Endothelial cell of umbilical vein (primary cell): ENCODE data around the gene SERPINA1. TPM values are rescaled to one million over a fixed set of nuclear protein-coding genes. Genes with fewer than 3 reads are reported as not detected.

Source experiments
- BruUV-seq: library from RNA; stranded (reverse); fragments of 400-500 nt; replicated peaks from 2 replicates; lab custom pipeline; 2021; lab: Mats Ljungman, UMichigan
- CTCF ChIA-PET: fragments of 300-600, 350-600 bp; sonication (Branson Sonifier 250); formaldehyde crosslinking; loops from one replicate; lab custom pipeline; 2021; ENCODE audit warnings: antibody characterized with exemption, inconsistent platforms; lab: Charles Lee
- POLR2A ChIA-PET: fragments of 300-600, 350-600 bp; sonication (Branson Sonifier 250); formaldehyde crosslinking; loops from one replicate; lab custom pipeline; 2021; ENCODE audit warnings: antibody characterized with exemption, inconsistent platforms; lab: Charles Lee
- DNase-seq: peaks from one replicate; pipeline ENCODE4 v3.0.0-alpha.2; 2011; ENCODE audit warnings: low read depth, low spot score
- FAIRE-seq: peaks from 2 replicates; lab custom pipeline; 2011; peaks lifted over from hg19 to GRCh38; lab: Jason Lieb, UNC
- H2AFZ ChIP-seq: 2 replicates; pipeline ENCODE4 v1.6.0; 2012; ENCODE audit warnings: low read depth, low read length, control low read depth, inconsistent platforms
- H3K27ac ChIP-seq: 2 replicates; pipeline ENCODE4 v1.5.1; 2011; ENCODE audit warnings: low read depth, mild to moderate bottlenecking, control low read depth, low read length, moderate library complexity; ENCODE audit not compliant: insufficient read depth
- H3K27me3 ChIP-seq, 2 experiments: 2 replicates each; pipeline versions ENCODE4 v1.6.0 to v1.6.1; 2011; ENCODE audit warnings: low read length in 2 of 2, mixed read lengths in 1 of 2; ENCODE audit not compliant: control insufficient read depth in 2 of 2, insufficient read depth in 2 of 2
- H3K36me3 ChIP-seq, 2 experiments: 2 replicates in 1 of 2; 3 replicates in 1 of 2; pipeline ENCODE4 v1.5.1; 2011; ENCODE audit warnings: low read length in 2 of 2, mild to moderate bottlenecking in 1 of 2, moderate library complexity in 1 of 2; ENCODE audit not compliant: control insufficient read depth in 2 of 2, insufficient read depth in 2 of 2; ENCODE audit errors: extremely low read depth in 1 of 2
- H3K4me1 ChIP-seq: 3 replicates; pipeline ENCODE4 v1.5.1; 2011; ENCODE audit warnings: mild to moderate bottlenecking, low read length; ENCODE audit not compliant: control insufficient read depth, insufficient read depth; ENCODE audit errors: extremely low read depth
- H3K4me2 ChIP-seq: 2 replicates; pipeline ENCODE4 v1.6.1; 2011; ENCODE audit warnings: low read length, control low read depth, mixed read lengths; ENCODE audit not compliant: insufficient read depth
- H3K4me3 ChIP-seq, 3 experiments: fragments of 200-600 bp in 1 of 3; sonication (generic), shearing (Covaris generic) in 1 of 3; replicated peaks in 1 of 3; 2 replicates each; pipeline ENCODE4 v1.5.1; 2011 to 2016; ENCODE audit warnings: control low read depth in 3 of 3, low read length in 3 of 3, mild to moderate bottlenecking in 2 of 3, inconsistent platforms in 1 of 3, low read depth in 1 of 3, moderate library complexity in 1 of 3; ENCODE audit not compliant: insufficient read depth in 1 of 3
- H3K79me2 ChIP-seq: 2 replicates; pipeline ENCODE4 v1.6.0; 2012; ENCODE audit warnings: low read length, inconsistent platforms; ENCODE audit not compliant: control insufficient read depth, insufficient read depth
- H3K9ac ChIP-seq: replicated peaks from 2 replicates; pipeline ENCODE3; 2011; ENCODE audit warnings: low read length, control low read depth; ENCODE audit not compliant: insufficient read depth; ENCODE audit errors: extremely low read depth
- H3K9me1 ChIP-seq: replicated peaks from 3 replicates; pipeline ENCODE4 v1.6.0; 2011; ENCODE audit warnings: mild to moderate bottlenecking, low read length; ENCODE audit not compliant: control insufficient read depth, insufficient read depth; ENCODE audit errors: extremely low read depth
- H3K9me3 ChIP-seq: replicated peaks from 2 replicates; pipeline ENCODE4 v1.5.1; 2012; ENCODE audit warnings: low read length, inconsistent platforms; ENCODE audit not compliant: control insufficient read depth, insufficient read depth
- H4K20me1 ChIP-seq: replicated peaks from 2 replicates; pipeline ENCODE3; 2011; ENCODE audit warnings: mild to moderate bottlenecking, low read length; ENCODE audit not compliant: control insufficient read depth, insufficient read depth; ENCODE audit errors: extremely low read depth
- CTCF ChIP-seq, 2 donors: IDR thresholded peaks; 1 replicate in 1 of 2; 2 replicates in 1 of 2; pipeline ENCODE4 v1.5.1; 2011; ENCODE audit warnings: low read length in 2 of 2, mild to moderate bottlenecking in 2 of 2, moderate library complexity in 2 of 2, control low read depth in 1 of 2, inconsistent platforms in 1 of 2, low read depth in 1 of 2; ENCODE audit not compliant: insufficient read depth in 1 of 2; ENCODE audit errors: extremely low read depth in 1 of 2
- EZH2 ChIP-seq: IDR thresholded peaks from 2 replicates; pipeline ENCODE4 v1.6.1; 2012; ENCODE audit warnings: borderline replicate concordance, low read depth, mild to moderate bottlenecking, moderate library complexity, low read length, inconsistent platforms; ENCODE audit not compliant: severe bottlenecking
- FOS ChIP-seq: IDR thresholded peaks from 2 replicates; pipeline ENCODE4 v1.6.1; 2011; ENCODE audit warnings: mild to moderate bottlenecking, low read length, moderate library complexity, borderline replicate concordance; ENCODE audit not compliant: insufficient read depth
- GATA2 ChIP-seq: IDR thresholded peaks from 2 replicates; pipeline ENCODE4 v1.7.0; 2011; ENCODE audit warnings: low read depth, mild to moderate bottlenecking, moderate library complexity, mixed read lengths, low read length; ENCODE audit not compliant: insufficient read length, insufficient read depth
- JUN ChIP-seq: IDR thresholded peaks from 2 replicates; pipeline ENCODE4 v1.6.1; 2011; ENCODE audit warnings: borderline replicate concordance, low read depth; ENCODE audit not compliant: insufficient read length, insufficient read depth
- MAX ChIP-seq: IDR thresholded peaks from 2 replicates; pipeline ENCODE4 v1.6.1; 2011; ENCODE audit not compliant: insufficient read depth, insufficient read length
- MYC ChIP-seq: IDR thresholded peaks from one replicate; pipeline ENCODE4 v1.6.1; 2011; ENCODE audit warnings: mild to moderate bottlenecking, low read depth, low read length
- POLR2A ChIP-seq: IDR thresholded peaks from 2 replicates; pipeline ENCODE4 v1.6.1; 2012; ENCODE audit warnings: low read depth, mild to moderate bottlenecking, control low read depth, low read length
- POLR2AphosphoS5 ChIP-seq: IDR thresholded peaks from 2 replicates; pipeline ENCODE4 v1.6.1; 2012; ENCODE audit warnings: low read depth, mild to moderate bottlenecking, control low read depth, low read length, moderate library complexity; ENCODE audit not compliant: insufficient read depth
- dilution Hi-C: fragments of 300-500 bp; cut with MboI; formaldehyde crosslinking; loops from one replicate; pipeline ENCODE4 v1.15.0; 2019; ENCODE audit warnings: low sequenced_read_pairs; ENCODE audit not compliant: extremely low pct_ligation_motif_present
- intact Hi-C: fragments of 100-400 bp; cut with micrococcal nuclease; formaldehyde crosslinking; loops from one replicate; pipeline ENCODE4 v1.10.0; 2022
- polyA plus RNA-seq, 4 experiments: library from polyadenylated mRNA; depleted of rRNA in 3 of 4; stranded (reverse) in 3 of 4; unstranded in 1 of 4; fragments of >200 nt; gene quantifications; 2 replicates each; pipeline versions ENCODE4 v1.2.1 to v1.2.3, GENCODE V29; 2011 to 2012; ENCODE audit warnings: missing spikeins in 1 of 4
- total RNA-seq: library from RNA; stranded (reverse); gene quantifications from 2 replicates; pipeline ENCODE4 v1.2.3, GENCODE V29; 2021

Gene SERPINA1
- total and polyA plus RNA-seq, 2 donors (not counting 3 experiments of a cell fraction or from before 2014, with no cell fraction given): not detected

GRCh38 chr14:94388027-94388383, 397 bp downstream of the SERPINA1 start:
- ChIA-PET CTCF (no interaction called here), POLR2A (no interaction called here)
- Histone ChIP-seq H3K4me1 (no peaks in the 10 kb centered on the region), H3K79me2 (no peaks in the 10 kb centered on the region), H4K20me1 (no peaks in the 10 kb centered on the region), H3K9me3 (no peaks in the 10 kb centered on the region), H3K36me3 (no peaks in the 10 kb centered on the region), H3K4me2 (no peak overlapping the region), H3K27me3 (no peaks in the 10 kb centered on the region), H3K27ac (no peak overlapping the region), H3K4me3 (no peak overlapping the region), H3K9ac (no peak overlapping the region), H2AFZ (no peak overlapping the region), H3K9me1 (no peaks in the 10 kb centered on the region)
- TF ChIP-seq POLR2A: no peak
- BruUV-seq: no TSS peak
- DNase-seq: no peak
- intact Hi-C loops: no loop called here
- dilution Hi-C loops: no loop called here
- no peak for FAIRE-seq

- Histone ChIP-seq H3K9me1 (no peaks in the 10 kb centered on the region), H3K9me3 (no peaks in the 10 kb centered on the region), H4K20me1 (no peaks in the 10 kb centered on the region), H3K27me3 (no peaks in the 10 kb centered on the region), H3K36me3 (no peaks in the 10 kb centered on the region), H3K4me3 (no peak overlapping the region), H3K9ac (no peak overlapping the region), H3K27ac (no peak overlapping the region), H3K79me2 (no peaks in the 10 kb centered on the region), H3K4me1 (no peaks in the 10 kb centered on the region), H3K4me2 (no peak overlapping the region), H2AFZ (no peak overlapping the region)
- DNase-seq: no peak
- intact Hi-C loops (no loop called here), dilution Hi-C loops (no loop called here)
- CTCF ChIA-PET: no interaction called here
- FAIRE-seq: no peak
- BruUV-seq: no TSS peak
- POLR2A ChIA-PET: no interaction called here
- no peak for TF ChIP-seq CTCF (IDR thresholded peaks at IDR 0.05; ENCODE audit: extremely low read depth in 1 of 2, insufficient read depth in 1 of 2, low read depth in 1 of 2, low read length in 2 of 2)
- no peak for TF ChIP-seq FOS
- no peak for TF ChIP-seq MYC
- TF ChIP-seq POLR2A: no peak
- TF ChIP-seq POLR2AphosphoS5: no peak
- no peak for TF ChIP-seq MAX
- no peak for TF ChIP-seq EZH2
- no peak for TF ChIP-seq GATA2
- no peak for TF ChIP-seq JUN
Measured at GRCh38 chr14:94387051-94388026, 1.1 kb downstream of the SERPINA1 start.
